ENCODE measurements around the gene IGSF23. TPM values are rescaled to one million over a fixed set of nuclear protein-coding genes. Genes with fewer than 3 reads are reported as not detected.

The IGSF23 gene
- 10 to 100 TPM in 2 of 4 donors, 1 to 10 TPM in 1, not detected in 1; 7.5 to 20.7 (median 11.0) TPM for total RNA-seq

- Histone ChIP-seq H3K4me1 (peaks cover 0 to 18% (median 3%) of the 10 kb centered on the region in 4 donors), H3K9me3 (no peaks in the 10 kb centered on the region), H3K27me3 (no peaks in the 10 kb centered on the region), H3K27ac (peak within 1 kb of the TSS in 3 of 4 donors; percentile 72 to 90 (median 75)), H3K36me3 (no peaks in the 10 kb centered on the region), H3K4me3 (peak within 1 kb of the TSS in 2 of 4 donors; percentile 53 to 55)
- peak in 2 of 3 donors; percentile 73 to 79 for DNase-seq
- TF ChIP-seq CTCF (IDR thresholded peaks at IDR 0.05) (no peak), POLR2A (IDR thresholded peaks at IDR 0.05) (peak; percentile 43 to 64)
Observed at GRCh38 chr19:44613295-44614178, at the start of gene IGSF23. Gene IGSF23, plus strand, starts transcription at chr19:44613563. Its CDS starts 83 bp downstream, at chr19:44613646.

- TF ChIP-seq CTCF (IDR thresholded peaks at IDR 0.05) (no peak), POLR2A (IDR thresholded peaks at IDR 0.05) (no peak)
- no peak overlapping the region for H3K4me3 ChIP-seq
- no peak for DNase-seq
- H3K9me3 ChIP-seq: no peaks in the 10 kb centered on the region
- peaks cover 0 to 6% (median 0%) of the 10 kb centered on the region in 4 donors for H3K4me1 ChIP-seq
- no peaks in the 10 kb centered on the region for H3K36me3 ChIP-seq
- no peaks in the 10 kb centered on the region for H3K27me3 ChIP-seq
- no peak overlapping the region for H3K27ac ChIP-seq
Observed at GRCh38 chr19:44566984-44567383, 46.4 kb upstream of the IGSF23 start.

- TF ChIP-seq CTCF (IDR thresholded peaks at IDR 0.05) (no peak), POLR2A (IDR thresholded peaks at IDR 0.05) (no peak)
- no peaks in the 10 kb centered on the region for H3K9me3 ChIP-seq
- no peak for DNase-seq
- H3K4me3 ChIP-seq: no peak overlapping the region
- no peaks in the 10 kb centered on the region for H3K27me3 ChIP-seq
- no peaks in the 10 kb centered on the region for H3K36me3 ChIP-seq
- H3K4me1 ChIP-seq: peaks cover 0 to 6% (median 0%) of the 10 kb centered on the region in 4 donors
- no peak overlapping the region for H3K27ac ChIP-seq
Observed at GRCh38 chr19:44567745-44568144, 45.6 kb upstream of the IGSF23 start.

GRCh38 chr19:44570603-44570983, 42.8 kb upstream of the IGSF23 start:
- peaks cover 0 to 6% (median 0%) of the 10 kb centered on the region in 4 donors for H3K4me1 ChIP-seq
- no peak for TF ChIP-seq CTCF (IDR thresholded peaks at IDR 0.05)
- TF ChIP-seq POLR2A (IDR thresholded peaks at IDR 0.05): no peak

GRCh38 chr19:44570984-44571684, 42.2 kb upstream of the IGSF23 start:
- Histone ChIP-seq H3K36me3 (no peaks in the 10 kb centered on the region), H3K4me3 (peak overlapping the region in 2 of 4 donors; percentile 30 to 32), H3K27me3 (no peaks in the 10 kb centered on the region), H3K4me1 (peaks cover 0 to 6% (median 0%) of the 10 kb centered on the region in 4 donors), H3K9me3 (no peaks in the 10 kb centered on the region), H3K27ac (peak overlapping the region in 1 of 4 donors; percentile 18)
- TF ChIP-seq POLR2A (IDR thresholded peaks at IDR 0.05) (no peak), CTCF (IDR thresholded peaks at IDR 0.05) (peak in 5 of 6 experiments; percentile 19 to 81 (median 76))
- DNase-seq: peak in 2 of 3 donors; percentile 28 to 86

More at GRCh38 chr19:44570603-44570983, 42.8 kb upstream of the IGSF23 start:
- DNase-seq: no peak
- Histone ChIP-seq H3K4me3 (no peak overlapping the region), H3K36me3 (no peaks in the 10 kb centered on the region), H3K27me3 (no peaks in the 10 kb centered on the region), H3K27ac (no peak overlapping the region), H3K9me3 (no peaks in the 10 kb centered on the region)

Data from Peyer's patch (tissue), 4 donors.